ENCODE results near the gene ENTPD5.
A peak's percentile ranks its signal among the peaks of the same experiment; 100 is the strongest.

Gene ENTPD5, protein sequence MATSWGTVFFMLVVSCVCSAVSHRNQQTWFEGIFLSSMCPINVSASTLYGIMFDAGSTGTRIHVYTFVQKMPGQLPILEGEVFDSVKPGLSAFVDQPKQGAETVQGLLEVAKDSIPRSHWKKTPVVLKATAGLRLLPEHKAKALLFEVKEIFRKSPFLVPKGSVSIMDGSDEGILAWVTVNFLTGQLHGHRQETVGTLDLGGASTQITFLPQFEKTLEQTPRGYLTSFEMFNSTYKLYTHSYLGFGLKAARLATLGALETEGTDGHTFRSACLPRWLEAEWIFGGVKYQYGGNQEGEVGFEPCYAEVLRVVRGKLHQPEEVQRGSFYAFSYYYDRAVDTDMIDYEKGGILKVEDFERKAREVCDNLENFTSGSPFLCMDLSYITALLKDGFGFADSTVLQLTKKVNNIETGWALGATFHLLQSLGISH

DNA sequence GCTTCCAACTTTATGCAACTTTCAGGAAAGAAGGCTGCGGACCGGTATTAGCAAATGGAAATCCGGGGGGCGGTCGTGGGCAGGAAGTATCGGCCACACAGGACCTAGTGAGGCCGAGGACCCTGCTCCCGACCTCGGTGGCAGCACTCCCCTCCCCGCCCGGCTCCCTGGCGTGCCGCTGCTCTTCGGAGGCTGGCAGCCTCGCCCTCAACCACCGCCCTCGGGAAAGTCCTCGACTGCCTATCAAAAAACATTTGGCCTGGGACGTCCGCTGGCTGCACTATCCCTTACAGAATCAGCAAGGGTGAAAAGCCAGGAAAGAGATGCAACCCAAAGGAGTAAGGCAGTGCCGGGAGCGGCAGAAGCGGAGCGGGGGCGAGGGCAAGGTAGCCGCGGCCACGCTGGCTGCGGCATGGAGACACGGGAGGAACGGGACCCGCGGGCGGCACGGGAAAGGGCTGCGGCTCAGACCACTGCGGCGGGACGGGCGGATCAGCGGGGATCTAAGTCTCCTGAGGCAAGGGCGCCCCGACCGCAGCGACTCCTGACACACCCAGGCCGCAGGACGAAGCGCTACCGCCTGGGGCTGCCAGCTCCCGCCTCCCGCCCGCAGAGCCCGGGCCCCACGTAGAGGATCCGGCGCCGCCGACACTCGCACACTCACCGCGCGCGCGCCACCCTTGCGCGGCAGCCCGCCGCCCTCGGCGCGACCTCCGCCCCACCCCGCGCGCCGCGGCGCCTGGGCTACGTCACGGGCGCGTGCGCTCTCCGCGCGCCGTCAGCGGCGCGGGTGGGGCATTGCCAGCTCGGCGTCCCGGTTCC, at the start of gene ENTPD5, which contains the start of gene BBOF1:
Gene ENTPD5 (minus strand): TSS at position 703 of the 822 bp plus-strand sequence. CDS start 31,186 bp downstream, outside the sequence.
Gene BBOF1 (plus strand): TSS at position 764 of the 822 bp plus-strand sequence. CDS start 130 bp downstream, outside the sequence.
- DNase-seq (ENCODE audit: low read depth): peak; percentile 66

DNA sequence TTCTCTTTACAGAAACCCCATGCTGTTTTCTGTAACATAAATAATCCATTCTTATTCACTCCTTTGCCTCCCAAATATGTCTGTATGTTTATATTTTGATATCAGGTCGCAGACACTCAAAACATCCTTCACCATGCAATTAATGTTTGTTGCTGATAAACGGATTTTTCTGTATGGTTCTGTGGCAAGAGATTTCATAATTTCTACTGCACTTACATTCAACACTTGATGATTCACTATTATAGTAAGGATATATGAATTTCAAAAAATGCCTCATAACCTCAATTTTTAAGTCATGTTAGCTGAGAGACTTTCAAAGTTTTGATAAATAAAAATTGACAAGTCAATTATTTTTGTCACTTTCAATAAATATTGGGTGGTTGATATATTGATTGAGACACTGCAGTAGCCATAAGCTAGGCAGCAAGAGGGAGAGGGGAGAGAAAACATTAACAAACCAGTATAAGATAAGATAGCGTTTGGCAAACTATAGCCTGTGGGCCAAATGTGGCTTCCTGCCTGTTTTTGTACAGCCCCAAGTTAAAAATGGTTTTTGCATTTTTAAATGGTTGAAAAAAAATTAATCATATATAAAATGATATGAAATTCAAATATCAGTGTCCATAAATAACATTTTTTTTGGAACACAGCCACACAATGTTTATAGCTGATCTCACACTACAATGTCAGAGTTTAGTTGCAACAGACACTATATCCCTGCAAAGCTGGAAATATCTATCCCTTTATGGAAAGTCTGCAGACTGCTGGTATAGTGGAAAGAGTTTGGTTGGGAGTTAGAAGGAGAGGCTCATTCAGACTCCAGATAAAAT, 46.9 kb upstream of the ENTPD5 start:
- DNase-seq (ENCODE audit: low read depth): no peak

DNA sequence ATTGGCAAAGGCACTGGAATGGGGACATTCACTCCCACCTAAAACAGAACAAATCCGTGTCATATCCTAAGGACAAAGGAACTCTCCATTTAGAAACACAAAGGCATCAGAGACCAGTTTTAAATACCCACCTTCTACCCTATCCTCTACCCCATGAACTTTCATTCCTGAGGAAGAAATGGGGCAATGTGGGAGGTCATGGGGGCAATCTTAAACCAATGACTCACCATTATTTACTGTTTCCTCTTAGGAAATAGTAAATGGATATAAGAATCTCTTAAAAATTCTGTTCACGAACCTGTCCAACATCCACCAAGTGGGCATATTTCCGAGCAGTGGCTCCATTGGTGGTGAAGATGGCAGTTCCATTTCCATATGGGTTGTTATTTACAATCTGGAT, 45.8 kb upstream of the ENTPD5 start:
- no peak for DNase-seq (ENCODE audit: low read depth)

DNA sequence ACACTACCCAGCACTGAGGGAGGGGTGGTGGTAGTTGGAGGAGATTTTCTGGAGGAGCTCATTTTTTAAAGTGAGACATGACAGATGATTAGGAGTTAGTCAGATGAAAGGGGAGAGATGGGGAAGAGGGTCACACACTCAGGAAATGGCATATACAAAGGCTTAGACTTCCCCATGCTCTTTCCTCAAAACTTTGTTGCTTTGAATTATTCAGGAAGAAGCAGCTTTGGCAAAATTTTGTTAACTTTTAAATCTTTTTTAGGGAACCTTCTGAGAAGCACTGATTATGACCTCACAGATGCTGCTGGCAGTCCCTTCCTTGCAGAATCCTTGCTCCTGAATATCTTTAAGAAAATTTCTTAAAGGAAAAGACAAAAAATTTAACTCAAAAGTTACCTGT, 45.3 kb upstream of the ENTPD5 start:
- DNase-seq (ENCODE audit: low read depth): no peak

DNA sequence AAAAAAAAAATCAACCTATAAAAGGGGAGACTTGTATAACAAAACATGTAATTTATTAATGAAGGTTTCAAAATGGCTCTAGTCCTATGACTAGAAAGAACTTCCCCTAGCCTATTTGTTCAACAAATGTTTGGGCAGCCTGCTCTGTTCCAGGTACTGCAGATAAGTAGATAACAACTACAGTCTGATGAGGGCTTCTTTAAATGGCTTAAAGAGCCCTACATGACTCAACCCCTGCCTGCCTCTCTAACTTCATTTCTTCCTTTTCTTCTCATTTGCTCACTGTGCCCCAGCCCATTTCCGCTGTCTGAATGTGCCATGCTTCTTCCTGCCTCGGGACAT, 43.7 kb upstream of the ENTPD5 start:
- no peak for DNase-seq (ENCODE audit: low read depth)

DNA sequence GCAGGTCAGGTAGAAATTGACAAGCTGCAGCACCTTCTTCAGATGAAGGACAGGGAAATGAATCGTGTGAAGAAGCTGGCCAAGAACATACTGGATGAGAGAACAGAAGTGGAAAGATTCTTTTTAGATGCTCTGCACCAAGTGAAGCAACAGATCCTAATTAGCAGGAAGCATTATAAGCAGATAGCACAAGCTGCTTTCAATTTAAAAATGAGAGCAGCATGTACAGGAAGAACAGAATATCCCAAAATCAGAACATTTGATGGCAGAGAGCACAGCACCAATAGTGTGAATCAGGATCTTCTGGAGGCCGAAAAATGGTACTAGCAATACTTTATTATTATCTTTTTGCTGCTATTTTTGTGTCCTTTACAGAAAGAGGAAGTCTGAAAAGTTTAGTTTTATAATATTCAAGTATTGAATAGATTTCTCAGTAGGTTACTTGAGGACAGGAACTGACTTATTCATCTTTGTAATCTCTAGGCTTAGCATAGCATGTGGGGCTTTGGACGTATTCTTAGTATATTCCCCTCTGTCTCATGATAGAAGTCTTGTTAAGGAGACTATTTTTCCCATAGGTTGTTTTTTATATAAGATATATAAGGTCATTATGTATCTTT, 30.9 kb upstream of the ENTPD5 start:
- DNase-seq (ENCODE audit: low read depth): no peak

DNA sequence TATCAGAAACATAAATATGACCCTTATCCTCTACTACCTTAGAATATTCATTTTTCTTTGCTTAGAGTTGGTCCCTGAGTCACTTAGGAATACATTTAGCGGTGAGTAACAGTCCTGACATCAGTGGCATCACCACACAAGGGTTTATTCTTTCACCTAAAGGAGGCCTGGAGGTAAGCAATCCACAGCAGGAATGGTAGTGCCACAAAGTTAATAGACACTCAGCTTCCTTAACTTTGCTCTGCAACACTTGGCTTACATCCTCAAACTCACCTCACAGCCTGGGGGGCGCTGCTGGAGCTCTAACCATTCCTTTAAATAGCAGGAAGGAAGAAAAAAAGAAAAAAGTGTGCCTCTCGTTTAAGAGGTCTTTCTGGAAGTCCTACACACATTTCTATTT, 29.2 kb upstream of the ENTPD5 start:
- no peak for DNase-seq (ENCODE audit: low read depth)

DNA sequence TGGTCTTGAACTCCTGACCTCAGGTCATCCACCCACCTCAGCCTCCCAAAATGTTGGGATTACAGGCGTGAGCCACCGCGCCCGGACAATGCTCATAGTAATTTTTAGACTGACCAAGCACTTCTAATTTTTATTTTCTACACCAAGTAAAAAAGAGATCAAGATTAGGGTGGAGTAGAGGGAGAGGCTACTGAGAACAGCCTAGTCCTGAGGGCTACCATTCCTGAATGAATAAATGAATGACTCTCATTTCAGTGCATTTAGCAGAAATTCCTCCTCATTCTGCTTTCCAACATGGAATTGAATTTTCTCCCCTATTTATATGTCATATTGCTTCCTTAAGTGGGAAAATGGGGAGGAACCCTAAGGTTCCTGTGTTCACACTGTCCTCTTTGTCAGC, 26.4 kb upstream of the ENTPD5 start:
- DNase-seq (ENCODE audit: low read depth): no peak

DNA sequence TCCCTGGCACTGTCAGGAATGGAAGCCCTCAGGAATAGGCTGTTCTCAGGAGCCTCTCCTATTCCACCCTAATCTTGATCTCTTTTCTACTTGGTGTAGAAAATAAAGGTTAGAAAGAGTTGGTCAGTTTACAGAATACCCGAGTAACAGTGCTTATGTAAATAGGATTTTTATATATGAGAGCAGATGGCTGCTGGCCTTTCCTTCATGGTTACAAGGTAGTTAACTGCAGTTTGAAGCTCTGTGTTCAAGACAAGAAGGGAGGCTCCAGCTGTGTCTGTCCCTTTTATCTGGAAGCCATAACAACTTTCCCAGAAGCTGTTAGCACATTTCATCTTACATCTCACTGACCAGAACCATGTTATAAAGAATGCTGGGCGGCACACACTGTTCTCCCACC, 23.2 kb upstream of the ENTPD5 start:
- DNase-seq (ENCODE audit: low read depth): no peak

DNA sequence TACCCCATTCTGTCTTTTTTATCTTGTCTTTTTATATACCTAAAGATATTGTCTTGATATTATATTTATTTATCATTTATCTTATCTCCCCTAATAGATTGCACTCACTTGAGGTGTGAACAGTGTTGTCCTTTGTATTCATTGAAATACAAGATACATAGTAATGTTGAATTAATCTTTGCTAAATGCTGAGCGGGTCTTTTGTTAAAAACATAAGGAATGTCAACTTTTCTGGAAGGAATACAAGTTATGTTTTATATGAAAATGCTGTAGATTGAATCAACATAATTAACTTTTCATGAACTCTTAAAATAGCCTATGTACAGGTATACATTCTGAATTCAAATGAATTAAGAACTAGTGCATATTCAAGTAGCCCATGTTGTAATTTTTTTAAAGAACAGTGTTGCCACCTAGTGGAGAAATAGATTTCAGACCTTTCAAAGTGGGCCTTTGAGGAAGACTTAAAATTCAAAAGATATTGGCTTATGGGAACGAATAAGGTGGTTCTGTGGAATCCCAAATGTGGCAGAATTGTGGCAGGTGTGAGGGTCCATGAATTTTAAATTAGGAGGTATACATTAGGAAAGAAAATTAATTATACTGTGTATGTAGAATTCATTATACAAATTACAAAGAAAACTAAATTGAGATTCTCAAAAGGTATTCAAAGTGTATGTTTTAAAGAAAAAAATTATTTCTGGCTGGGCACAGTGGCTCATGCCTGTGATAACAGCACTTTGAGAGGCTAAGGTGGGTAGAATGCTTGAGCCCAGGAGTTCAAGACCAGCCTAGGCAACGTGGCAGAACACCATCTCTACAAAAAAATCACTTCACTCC, 19.2 kb upstream of the ENTPD5 start:
- no peak for DNase-seq (ENCODE audit: low read depth)

DNA sequence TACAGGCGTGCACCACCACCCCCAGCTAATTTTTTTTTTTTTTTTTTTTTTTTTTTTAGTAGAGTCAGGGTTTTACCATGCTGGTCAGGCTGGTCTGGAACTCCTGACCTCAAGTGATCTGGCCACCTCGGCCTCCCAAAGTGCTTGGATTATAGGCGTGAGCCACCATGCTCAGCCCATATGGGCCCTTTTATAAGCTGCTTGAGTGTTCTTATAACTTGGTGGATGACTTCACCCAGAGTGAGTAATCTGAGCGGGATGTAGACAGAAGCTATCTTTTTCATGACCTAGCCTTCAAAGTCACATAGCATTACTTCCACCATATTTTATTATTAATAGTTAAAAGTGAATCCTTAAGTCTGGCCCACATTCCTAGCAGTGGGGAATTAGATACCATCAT, 16.5 kb upstream of the ENTPD5 start:
- DNase-seq (ENCODE audit: low read depth): no peak

DNA sequence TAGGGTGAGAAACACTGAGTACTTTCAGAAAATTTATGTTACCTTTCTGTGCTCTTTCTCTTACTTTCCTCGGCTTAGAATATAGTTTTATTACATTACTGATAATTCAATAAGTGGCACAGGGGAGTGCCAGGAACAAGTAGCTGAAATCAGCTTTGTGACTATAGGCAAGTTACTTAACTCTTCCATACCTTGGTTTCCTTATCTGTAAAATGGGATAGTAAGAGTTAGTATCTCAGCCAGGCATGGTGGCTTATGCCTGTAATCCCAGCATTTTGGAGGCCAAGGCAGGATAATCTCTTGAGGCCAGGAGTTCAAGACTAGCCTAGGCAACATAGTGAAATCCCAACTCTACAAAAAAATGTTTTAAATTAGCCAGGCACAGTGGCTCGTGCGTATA, 15.5 kb upstream of the ENTPD5 start:
- no peak for DNase-seq (ENCODE audit: low read depth)

DNA sequence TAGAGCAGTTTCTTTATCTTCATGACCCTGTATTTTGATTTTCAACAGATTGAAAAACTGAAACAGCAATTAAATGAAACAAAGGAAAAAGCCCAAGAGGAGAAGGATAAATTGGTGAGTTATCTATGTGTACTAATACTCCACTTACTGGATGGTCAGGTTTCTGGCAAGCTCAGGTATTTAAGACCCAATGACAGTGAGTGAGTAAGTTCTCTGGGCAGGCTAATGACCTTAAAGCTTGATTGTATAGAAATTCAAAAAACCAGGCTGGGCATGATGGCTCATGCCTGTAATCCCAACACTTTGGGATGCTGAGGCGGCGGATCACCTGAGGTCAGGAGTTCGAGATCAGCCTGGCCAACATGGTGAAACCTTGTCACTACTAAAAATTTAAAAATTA, 10.0 kb upstream of the ENTPD5 start:
- DNase-seq (ENCODE audit: low read depth): no peak

DNA sequence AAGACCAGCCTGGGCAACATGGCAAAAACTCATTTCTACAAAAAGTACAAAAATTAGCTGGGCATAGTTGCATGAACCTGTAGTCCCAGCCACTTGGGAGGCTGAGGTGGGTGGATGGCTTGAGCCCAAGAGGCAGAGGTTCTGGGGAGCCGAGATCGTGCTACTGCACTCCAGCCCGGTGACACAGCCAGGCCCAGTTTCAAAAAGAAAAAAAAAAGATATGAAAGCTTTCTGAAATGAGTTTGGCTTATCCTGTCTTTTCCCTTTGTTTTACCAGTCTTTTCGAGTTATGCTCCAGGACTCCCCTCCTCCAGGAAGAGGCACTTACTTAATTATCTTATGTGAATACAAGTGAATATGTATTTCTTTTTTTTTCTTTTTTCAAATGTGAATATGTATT, 3.3 kb upstream of the ENTPD5 start:
- no peak for DNase-seq (ENCODE audit: low read depth)

DNA sequence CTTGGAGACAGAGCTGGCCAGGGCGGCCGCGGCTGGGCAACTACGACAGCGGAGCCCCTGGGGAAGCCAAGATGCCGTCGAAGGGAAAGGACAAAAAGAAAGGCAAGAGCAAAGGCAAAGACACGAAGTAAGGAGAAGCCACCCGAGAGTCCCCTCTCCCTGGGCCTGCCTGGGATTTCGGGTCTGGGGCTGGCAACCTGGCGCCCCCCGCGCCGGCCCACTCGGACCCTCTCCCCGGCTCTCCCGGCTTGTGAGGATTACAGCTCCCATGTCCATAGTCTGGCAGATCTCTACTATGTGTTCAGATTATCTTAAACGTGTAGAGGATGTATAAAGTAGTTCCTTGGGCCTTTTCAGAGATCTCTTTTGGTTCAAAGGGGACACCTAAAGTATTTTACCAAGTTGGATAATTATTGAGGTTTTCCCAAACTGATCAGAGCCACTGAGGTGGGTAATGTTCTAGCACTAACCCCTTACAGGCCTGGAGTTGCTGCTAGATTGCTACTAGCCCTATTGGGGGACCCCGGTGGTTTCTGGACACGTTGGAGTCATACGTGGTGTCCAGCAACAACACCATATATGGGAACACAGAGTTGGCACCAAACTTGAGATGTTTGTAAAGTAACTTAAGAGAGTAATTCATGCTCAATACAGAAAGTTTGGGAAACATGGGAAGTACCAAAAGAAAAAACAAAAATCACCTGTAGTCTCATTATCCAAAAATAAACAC, 485 bp upstream of the ENTPD5 start:
- DNase-seq (ENCODE audit: low read depth): no peak

DNA sequence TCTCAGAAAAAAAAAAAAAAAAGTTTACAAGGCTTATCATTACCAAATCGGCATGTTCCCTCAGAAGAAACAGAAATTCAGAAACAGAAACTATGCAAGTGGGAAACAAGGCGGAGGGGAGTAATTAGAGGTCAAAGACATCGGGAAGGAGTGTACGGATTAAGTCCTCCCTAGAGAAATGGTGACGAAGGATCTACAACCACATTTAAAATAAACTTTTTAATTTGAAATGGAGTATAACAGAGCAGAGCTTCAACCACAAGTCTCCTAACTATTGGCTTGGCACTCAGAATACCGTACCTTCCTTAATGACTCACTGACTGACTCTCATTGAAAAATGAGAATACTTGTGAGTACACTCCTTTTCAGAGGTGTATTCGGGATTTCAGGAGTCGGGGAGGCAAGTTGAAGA, 908 bp downstream of the ENTPD5 start:
- no peak for DNase-seq (ENCODE audit: low read depth)

DNA sequence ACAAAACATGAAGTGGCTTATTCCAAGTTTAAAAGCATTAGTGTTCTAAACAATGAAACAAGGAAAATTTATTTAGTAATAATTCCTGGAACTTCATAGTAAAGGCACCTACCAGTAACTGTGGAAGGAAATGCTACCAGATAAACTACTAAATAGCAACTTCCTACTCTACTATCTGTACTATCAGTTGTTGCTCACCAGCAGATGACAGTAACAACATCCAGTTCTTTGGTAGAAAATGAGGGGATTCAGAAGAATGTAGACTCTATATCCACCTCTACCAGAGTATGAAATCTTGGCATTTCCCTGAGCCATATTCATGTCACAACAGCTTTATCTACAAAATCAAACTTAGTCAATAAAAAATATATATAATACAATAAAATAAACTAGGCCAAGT, 3.1 kb downstream of the ENTPD5 start:
- DNase-seq (ENCODE audit: low read depth): no peak

DNA sequence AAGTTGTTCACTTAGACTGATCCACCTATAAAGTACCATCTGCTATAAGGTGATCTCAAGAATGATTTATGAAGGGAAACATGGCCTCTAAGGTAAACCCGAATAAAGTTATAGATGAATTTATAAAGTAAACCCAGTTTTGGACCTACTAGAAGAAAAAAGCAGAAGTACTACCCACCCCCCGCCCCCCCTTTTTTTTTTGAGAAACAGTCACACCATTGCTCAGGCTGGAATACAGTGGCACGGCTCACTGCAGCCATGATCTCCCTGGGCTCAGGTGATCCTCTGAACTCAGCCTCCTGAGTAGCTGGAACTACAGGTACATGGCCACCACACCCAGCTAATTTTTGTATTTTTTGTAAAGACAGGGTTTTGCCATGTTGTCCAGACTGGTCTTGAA, 3.9 kb downstream of the ENTPD5 start:
- no peak for DNase-seq (ENCODE audit: low read depth)

DNA sequence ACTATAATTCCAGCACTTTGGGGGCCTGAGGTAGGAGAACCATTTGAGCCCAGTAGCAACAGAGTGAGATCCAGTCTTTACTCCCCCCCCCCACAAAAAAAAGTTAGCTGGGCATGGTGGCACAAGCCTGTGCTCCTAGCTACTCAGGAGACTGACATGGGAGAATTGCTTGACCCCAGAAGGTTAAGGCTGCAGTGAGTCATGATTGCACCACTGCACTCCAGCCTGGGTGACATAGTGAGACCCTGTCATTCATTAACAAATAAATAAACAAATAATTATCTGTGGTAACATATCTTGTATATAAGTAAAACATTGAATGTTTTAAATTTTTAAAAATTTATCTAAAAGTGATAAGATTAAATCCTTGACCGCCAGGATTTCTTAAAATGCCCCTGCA, 4.8 kb downstream of the ENTPD5 start:
- DNase-seq (ENCODE audit: low read depth): no peak

DNA sequence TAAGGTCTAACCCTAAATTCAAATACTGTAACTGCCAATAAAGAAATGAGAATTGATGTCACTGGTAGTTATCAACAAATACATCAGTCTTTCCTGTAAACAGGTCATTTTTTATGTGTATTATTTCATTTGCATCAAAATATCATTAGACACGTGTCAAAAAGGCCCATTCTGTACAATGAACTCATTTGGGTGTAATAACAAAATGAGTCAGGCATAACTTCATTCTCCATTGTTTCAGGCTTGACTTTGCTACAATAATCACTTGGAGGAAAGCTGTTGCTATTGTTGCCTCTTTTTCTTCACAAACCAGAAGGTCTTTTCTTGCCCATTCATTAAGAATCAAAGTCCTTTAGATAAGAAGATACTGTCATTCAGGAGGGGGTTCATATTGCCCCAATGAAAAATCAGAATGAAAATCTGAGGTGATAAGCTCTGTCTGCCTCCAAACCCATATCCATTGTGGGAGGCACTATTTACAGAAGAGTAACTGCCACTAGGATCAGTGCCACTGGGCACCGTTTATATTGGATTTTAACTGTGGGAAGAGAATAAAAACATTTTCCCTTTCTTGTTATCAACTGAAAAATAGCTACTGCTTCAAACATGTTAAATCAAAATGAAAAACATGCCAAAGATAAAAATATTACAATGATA, 10.1 kb downstream of the ENTPD5 start:
- DNase-seq (ENCODE audit: low read depth): no peak

All from stimulated activated CD8-positive, alpha-beta memory T cell treated with anti-CD3 and anti-CD28 coated beads, Interleukin-15, amount 100 ng/mL, for 1 hour (primary cell).